ES-I3 (cell line): ENCODE measurements around the gene PPRC1.
"Not testable (repeated sequence)": the region's sequence is repeated elsewhere in the genome, so short reads cannot be mapped to it uniquely, and the experiment has no call there.

Experiments used
- H3K36me3 ChIP-seq: 2 replicates; pipeline ENCODE4 v1.6.1; 2013; ENCODE audit warnings: mild to moderate bottlenecking, low read length, control low read depth, moderate library complexity; ENCODE audit not compliant: insufficient read depth
- H3K4me1 ChIP-seq: 2 replicates; pipeline ENCODE4 v1.6.1; 2013; ENCODE audit warnings: mild to moderate bottlenecking, control low read depth, low read length; ENCODE audit not compliant: insufficient read depth
- H3K9ac ChIP-seq: 2 replicates; pipeline ENCODE4 v1.6.1; 2013; ENCODE audit warnings: low read depth, mild to moderate bottlenecking, low read length, moderate library complexity
- H3K9me3 ChIP-seq: 2 replicates; pipeline ENCODE4 v1.6.1; 2013; ENCODE audit warnings: mild to moderate bottlenecking, low read length, moderate library complexity; ENCODE audit not compliant: control insufficient read depth, insufficient read depth

The PPRC1 gene

GRCh38 chr10:102185811-102186527, 53.1 kb downstream of the PPRC1 start:
- Histone ChIP-seq H3K9ac (no peak overlapping the region), H3K4me1 (no peaks in the 10 kb centered on the region), H3K36me3 (no peaks in the 10 kb centered on the region), H3K9me3 (no peaks in the 10 kb centered on the region; the same call in 1 of the 2 replicates)

GRCh38 chr10:102188298-102188940, 55.6 kb downstream of the PPRC1 start:
- no peak overlapping the region for H3K9ac ChIP-seq
- peaks cover 15% of the 10 kb centered on the region for H3K9me3 ChIP-seq
- H3K36me3 ChIP-seq = no peaks in the 10 kb centered on the region
- H3K4me1 ChIP-seq = no peaks in the 10 kb centered on the region

GRCh38 chr10:102188941-102189898, 56.4 kb downstream of the PPRC1 start:
- H3K9me3 ChIP-seq = peaks cover 15% of the 10 kb centered on the region
- not testable (repeated sequence) for H3K9ac ChIP-seq, H3K4me1 ChIP-seq, H3K36me3 ChIP-seq

- Histone ChIP-seq H3K4me1 (no peaks in the 10 kb centered on the region), H3K9ac (no peak overlapping the region), H3K9me3 (peaks cover 15% of the 10 kb centered on the region), H3K36me3 (no peaks in the 10 kb centered on the region)
These were observed 59.1 kb downstream of the PPRC1 start for GRCh38 chr10:102191956-102192355.

GRCh38 chr10:102195296-102195870, 62.5 kb downstream of the PPRC1 start:
- Histone ChIP-seq H3K4me1 (no peaks in the 10 kb centered on the region), H3K9me3 (peaks cover 15% of the 10 kb centered on the region), H3K9ac (no peak overlapping the region), H3K36me3 (no peaks in the 10 kb centered on the region)

- H3K4me1 ChIP-seq = no peaks in the 10 kb centered on the region
These were observed 64.1 kb downstream of the PPRC1 start for GRCh38 chr10:102196893-102197292.

GRCh38 chr10:102198027-102198426, 65.2 kb downstream of the PPRC1 start:
- Histone ChIP-seq H3K36me3 (no peaks in the 10 kb centered on the region), H3K9ac (no peak overlapping the region), H3K9me3 (peaks cover 1% of the 10 kb centered on the region; the same call in 1 of the 2 replicates), H3K4me1 (no peaks in the 10 kb centered on the region)

More at GRCh38 chr10:102196893-102197292, 64.1 kb downstream of the PPRC1 start:
- no peaks in the 10 kb centered on the region for H3K36me3 ChIP-seq
- no peak overlapping the region for H3K9ac ChIP-seq
- H3K9me3 ChIP-seq = peaks cover 9% of the 10 kb centered on the region
